Mesendoderm (in vitro differentiated cells): ENCODE data around the gene NSFL1C.
A peak's percentile ranks its signal among the peaks of the same experiment; 100 is the strongest.

Source experiments
- DNase-seq: peaks from one replicate; pipeline ENCODE4 v3.0.0; 2013
- H2AK5ac ChIP-seq: 2 replicates; pipeline ENCODE4 v1.6.1; 2013; ENCODE audit warnings: low read length, inconsistent platforms
- H2BK120ac ChIP-seq: 2 replicates; pipeline ENCODE4 v1.6.1; 2013; ENCODE audit warnings: low read depth, mild to moderate bottlenecking, low read length, moderate library complexity, mixed read lengths
- H2BK15ac ChIP-seq: replicated peaks from 2 replicates; pipeline ENCODE4 v1.6.1; 2013; ENCODE audit warnings: low read depth, mild to moderate bottlenecking, moderate library complexity
- H2BK5ac ChIP-seq: 2 replicates; pipeline ENCODE4 v1.6.1; 2013; ENCODE audit warnings: low read length, inconsistent platforms
- H3K18ac ChIP-seq: 2 replicates; pipeline ENCODE4 v1.6.1; 2013; ENCODE audit warnings: mild to moderate bottlenecking, low read length, mixed read lengths
- H3K23ac ChIP-seq: one replicate; pipeline ENCODE4 v1.6.1; 2013; ENCODE audit warnings: low read length
- H3K27ac ChIP-seq: 2 replicates; pipeline ENCODE4 v1.5.1; 2013; ENCODE audit warnings: low read depth, mild to moderate bottlenecking, inconsistent platforms, low read length, moderate library complexity
- H3K27me3 ChIP-seq: 2 replicates; pipeline ENCODE4 v1.6.1; 2013; ENCODE audit warnings: low read length, control low read depth, mild to moderate bottlenecking, inconsistent platforms; ENCODE audit not compliant: insufficient read depth, poor library complexity
- H3K36me3 ChIP-seq: 2 replicates; pipeline ENCODE4 v1.6.1; 2013; ENCODE audit warnings: low read length, inconsistent platforms; ENCODE audit not compliant: control insufficient read depth, insufficient read depth
- H3K4ac ChIP-seq: one replicate; pipeline ENCODE4 v1.6.1; 2013; ENCODE audit warnings: low read depth, mild to moderate bottlenecking, low read length, moderate library complexity
- H3K4me1 ChIP-seq: 2 replicates; pipeline ENCODE4 v1.6.1; 2013; ENCODE audit warnings: low read depth, low read length, inconsistent platforms; ENCODE audit not compliant: control insufficient read depth
- H3K4me2 ChIP-seq: 2 replicates; pipeline ENCODE4 v1.6.1; 2013; ENCODE audit warnings: low read length
- H3K4me3 ChIP-seq: 2 replicates; pipeline ENCODE4 v1.5.1; 2013; ENCODE audit warnings: mild to moderate bottlenecking, low read length
- H3K56ac ChIP-seq: one replicate; pipeline ENCODE4 v1.6.1; 2013; ENCODE audit warnings: low read length
- H3K79me1 ChIP-seq: 2 replicates; pipeline ENCODE4 v1.6.1; 2013; ENCODE audit warnings: low read length, inconsistent platforms
- H3K79me2 ChIP-seq: 2 replicates; pipeline ENCODE4 v1.6.1; 2013; ENCODE audit warnings: mild to moderate bottlenecking, low read length; ENCODE audit not compliant: control insufficient read depth, insufficient read depth
- H3K9ac ChIP-seq: 2 replicates; pipeline ENCODE4 v1.6.1; 2013; ENCODE audit warnings: low read length, inconsistent platforms
- H4K5ac ChIP-seq: one replicate; pipeline ENCODE4 v1.6.1; 2013; ENCODE audit warnings: low read length
- H4K8ac ChIP-seq: one replicate; pipeline ENCODE4 v1.6.1; 2013; ENCODE audit warnings: low read depth, mild to moderate bottlenecking, control low read depth, low read length, moderate library complexity
- WGBS: extraction: QIAGEN DNeasy Blood & Tissue Kit; methylation state at CpG from one replicate; pipeline ENCODE4 v1.1.7; 2013; ENCODE audit warnings: low lambda C conversion rate, missing lambda C conversion rate; ENCODE audit not compliant: insufficient coverage; ENCODE audit errors: extremely low coverage; 5-methylcytosine and 5-hydroxymethylcytosine counted together

NSFL1C gene

DNA sequence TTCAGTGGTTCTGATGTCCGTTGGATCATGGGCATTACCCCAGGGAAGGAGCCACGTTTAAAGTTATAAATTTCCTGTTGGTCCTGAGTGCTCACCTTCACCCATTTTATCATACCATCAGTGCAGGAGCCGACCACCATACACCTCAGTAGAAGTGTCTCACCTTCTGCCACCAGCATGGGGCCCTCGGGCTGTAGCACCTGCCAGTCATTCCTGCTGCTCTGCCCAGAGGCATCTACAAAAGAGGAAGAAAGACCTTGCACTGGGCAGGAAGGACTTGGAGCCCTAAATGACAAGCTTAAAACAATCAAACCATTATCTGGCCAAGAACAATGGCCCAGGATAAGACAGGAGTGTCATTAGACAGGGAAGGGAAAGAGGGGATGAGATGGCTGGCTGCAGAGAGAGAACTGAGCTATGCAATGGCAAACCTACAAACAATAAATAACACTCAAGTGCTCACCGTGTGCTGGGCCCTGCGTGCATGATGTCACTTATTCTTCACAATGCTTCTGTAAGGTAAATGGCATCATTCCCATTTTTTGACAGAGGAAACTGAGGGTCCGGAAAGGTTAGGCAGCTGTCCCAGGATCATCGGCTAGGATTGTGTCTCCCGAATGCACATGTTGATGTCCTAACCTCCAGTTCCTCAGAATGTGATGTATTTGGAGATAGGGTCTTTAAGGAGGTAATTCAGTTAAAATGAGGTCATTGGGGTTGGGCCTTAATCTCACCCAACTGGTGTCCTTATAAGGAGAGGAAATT lies 13.4 kb upstream of the NSFL1C start:
- no CpG with 5 or more reads among the region's 9 CpGs for WGBS

DNA sequence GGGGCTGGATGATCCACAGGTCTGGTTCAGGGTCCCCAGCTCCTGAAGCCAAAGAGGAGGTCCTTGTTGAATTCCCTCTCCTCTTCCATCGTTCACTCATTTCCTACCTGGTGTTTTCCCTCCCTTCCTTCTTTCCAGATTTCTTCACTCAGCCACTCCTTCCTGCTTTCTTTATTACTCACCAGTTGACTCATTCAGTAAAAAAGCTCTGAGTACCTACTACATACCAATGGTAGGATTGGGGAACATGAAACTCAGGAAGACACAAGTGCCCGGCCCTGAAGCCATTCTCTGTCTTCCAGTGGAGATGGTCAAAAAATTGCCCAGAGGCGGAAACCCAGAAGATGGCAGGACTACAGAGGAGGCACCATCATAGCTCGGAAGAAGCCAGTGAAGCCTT lies 11.9 kb upstream of the NSFL1C start:
- DNase-seq: no peak
- no peak overlapping the region for H3K27ac ChIP-seq
- no peak overlapping the region for H4K8ac ChIP-seq
- no peak overlapping the region for H3K18ac ChIP-seq
- peaks cover 2% of the 10 kb centered on the region for H3K4me1 ChIP-seq
- H3K9ac ChIP-seq: no peak overlapping the region
- no peaks in the 10 kb centered on the region for H3K36me3 ChIP-seq
- H2BK15ac ChIP-seq: no peak overlapping the region
- no peak overlapping the region for H2BK5ac ChIP-seq
- no peak overlapping the region for H3K4me2 ChIP-seq
- H3K79me1 ChIP-seq: no peaks in the 10 kb centered on the region
- no peak overlapping the region for H4K5ac ChIP-seq
- H3K56ac ChIP-seq: no peak overlapping the region
- H2BK120ac ChIP-seq: no peak overlapping the region
- no peak overlapping the region for H2AK5ac ChIP-seq
- WGBS: no CpG with 5 or more reads among the region's 4 CpGs
- H3K23ac ChIP-seq: no peak overlapping the region
- no peaks in the 10 kb centered on the region for H3K79me2 ChIP-seq
- no peak overlapping the region for H3K4me3 ChIP-seq
- H3K27me3 ChIP-seq: no peaks in the 10 kb centered on the region
- H3K4ac ChIP-seq: no peak overlapping the region

More for the DNA sequence above, 13.4 kb upstream of the NSFL1C start:
- H3K4me2 ChIP-seq: no peak overlapping the region
- no peak overlapping the region for H3K56ac ChIP-seq
- H2BK5ac ChIP-seq: no peak overlapping the region
- no peak overlapping the region for H3K27ac ChIP-seq
- H3K23ac ChIP-seq: no peak overlapping the region
- H3K79me2 ChIP-seq: no peaks in the 10 kb centered on the region
- H4K8ac ChIP-seq: no peak overlapping the region
- no peak overlapping the region for H3K4ac ChIP-seq
- no peak overlapping the region for H2BK120ac ChIP-seq
- no peak overlapping the region for H2BK15ac ChIP-seq
- no peaks in the 10 kb centered on the region for H3K27me3 ChIP-seq
- no peak overlapping the region for H4K5ac ChIP-seq
- peaks cover 2% of the 10 kb centered on the region for H3K4me1 ChIP-seq
- no peak overlapping the region for H3K18ac ChIP-seq
- H3K79me1 ChIP-seq: no peaks in the 10 kb centered on the region
- no peak overlapping the region for H3K9ac ChIP-seq
- H3K4me3 ChIP-seq: no peak overlapping the region
- H2AK5ac ChIP-seq: no peak overlapping the region
- no peaks in the 10 kb centered on the region for H3K36me3 ChIP-seq
- DNase-seq: peak; percentile 42

DNA sequence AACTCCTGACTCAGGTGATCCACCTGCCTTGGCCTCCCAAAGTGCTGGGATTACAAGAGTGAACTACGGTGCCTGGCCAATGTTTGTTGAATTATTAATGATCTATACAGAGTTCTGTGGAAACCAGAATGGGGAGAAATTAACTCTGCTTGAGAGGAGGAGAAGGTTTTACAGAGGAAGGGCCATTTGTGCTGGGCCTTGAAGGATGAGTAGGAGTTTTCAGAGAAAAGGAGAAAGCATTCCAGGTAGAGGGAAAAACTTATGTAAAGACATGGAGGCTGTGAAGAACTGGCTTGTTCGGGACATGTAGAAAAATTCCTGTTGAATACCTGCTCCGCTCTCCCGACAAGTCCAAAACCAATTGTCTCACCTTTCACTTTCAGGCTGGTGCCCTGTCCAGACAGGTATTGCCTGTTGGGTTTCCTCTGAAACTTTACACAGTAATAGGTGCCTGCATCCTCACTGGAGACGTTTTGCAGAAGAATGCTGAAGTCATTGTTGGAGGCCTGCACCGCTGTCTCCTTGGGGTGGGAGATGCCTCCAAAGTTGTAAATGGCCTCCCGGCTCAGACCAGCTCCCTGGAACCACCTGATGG lies 11.3 kb upstream of the NSFL1C start:
- no peak overlapping the region for H3K4me2 ChIP-seq
- no peak overlapping the region for H2BK120ac ChIP-seq
- H3K36me3 ChIP-seq: no peaks in the 10 kb centered on the region
- no peak overlapping the region for H4K8ac ChIP-seq
- H4K5ac ChIP-seq: no peak overlapping the region
- no peaks in the 10 kb centered on the region for H3K79me2 ChIP-seq
- no peak overlapping the region for H3K23ac ChIP-seq
- H3K4me3 ChIP-seq: no peak overlapping the region
- no peak overlapping the region for H2BK15ac ChIP-seq
- no peak overlapping the region for H3K18ac ChIP-seq
- H3K4me1 ChIP-seq: peaks cover 2% of the 10 kb centered on the region
- no peak overlapping the region for H3K27ac ChIP-seq
- H3K79me1 ChIP-seq: no peaks in the 10 kb centered on the region
- DNase-seq: no peak
- no CpG with 5 or more reads among the region's 7 CpGs for WGBS
- H2BK5ac ChIP-seq: no peak overlapping the region
- no peak overlapping the region for H2AK5ac ChIP-seq
- H3K4ac ChIP-seq: no peak overlapping the region
- no peak overlapping the region for H3K9ac ChIP-seq
- no peaks in the 10 kb centered on the region for H3K27me3 ChIP-seq
- no peak overlapping the region for H3K56ac ChIP-seq

DNA sequence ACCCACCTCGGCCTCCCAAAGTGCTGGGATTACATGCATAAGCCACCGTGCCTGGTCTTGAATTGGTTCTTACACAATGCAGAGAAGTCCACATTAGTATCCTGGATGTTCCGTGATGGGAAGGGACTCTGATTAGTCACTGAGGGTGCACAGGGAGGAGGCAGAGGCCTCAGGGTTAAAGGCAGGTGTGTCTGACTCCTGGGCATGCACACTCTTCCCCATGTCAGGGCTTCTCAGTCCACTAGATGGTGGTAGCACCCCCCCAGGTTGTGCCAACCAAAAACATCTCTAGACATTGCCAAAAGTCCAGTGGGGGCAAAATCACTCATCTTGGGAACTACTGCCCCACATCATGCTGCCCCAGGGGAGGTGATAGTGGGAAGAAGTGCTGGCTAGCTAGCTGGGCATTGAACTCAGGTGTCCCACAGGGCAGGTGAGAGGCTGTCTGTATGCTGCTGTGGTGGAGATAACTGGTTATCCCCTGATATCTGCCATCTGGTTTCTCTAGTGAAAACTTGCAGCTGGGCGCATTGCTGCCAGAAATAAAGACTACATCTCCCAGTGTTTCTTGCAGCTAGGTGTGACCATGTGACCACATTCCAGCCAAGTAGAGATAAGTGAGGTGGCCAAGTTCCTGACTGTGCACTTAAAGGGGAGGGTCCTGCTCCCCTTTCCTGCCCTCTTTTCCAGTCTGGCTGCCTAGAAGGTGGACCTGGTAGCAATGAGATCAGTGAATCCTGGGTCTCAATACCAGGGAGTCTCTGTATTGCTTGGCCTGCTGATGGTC lies 8.4 kb upstream of the NSFL1C start:
- H2BK15ac ChIP-seq: no peak overlapping the region
- no peaks in the 10 kb centered on the region for H3K79me2 ChIP-seq
- H3K79me1 ChIP-seq: no peaks in the 10 kb centered on the region
- H3K4me1 ChIP-seq: peaks cover 2% of the 10 kb centered on the region
- H4K5ac ChIP-seq: no peak overlapping the region
- H2AK5ac ChIP-seq: no peak overlapping the region
- no peak overlapping the region for H3K27ac ChIP-seq
- peak; percentile 79 for DNase-seq
- no peak overlapping the region for H4K8ac ChIP-seq
- H3K23ac ChIP-seq: no peak overlapping the region
- H3K36me3 ChIP-seq: no peaks in the 10 kb centered on the region
- no peak overlapping the region for H3K18ac ChIP-seq
- H3K27me3 ChIP-seq: no peaks in the 10 kb centered on the region
- no peak overlapping the region for H3K4me2 ChIP-seq
- H3K9ac ChIP-seq: no peak overlapping the region
- no CpG with 5 or more reads among the region's 4 CpGs for WGBS
- no peak overlapping the region for H2BK5ac ChIP-seq
- H3K56ac ChIP-seq: no peak overlapping the region
- H3K4me3 ChIP-seq: no peak overlapping the region
- no peak overlapping the region for H2BK120ac ChIP-seq
- no peak overlapping the region for H3K4ac ChIP-seq

DNA sequence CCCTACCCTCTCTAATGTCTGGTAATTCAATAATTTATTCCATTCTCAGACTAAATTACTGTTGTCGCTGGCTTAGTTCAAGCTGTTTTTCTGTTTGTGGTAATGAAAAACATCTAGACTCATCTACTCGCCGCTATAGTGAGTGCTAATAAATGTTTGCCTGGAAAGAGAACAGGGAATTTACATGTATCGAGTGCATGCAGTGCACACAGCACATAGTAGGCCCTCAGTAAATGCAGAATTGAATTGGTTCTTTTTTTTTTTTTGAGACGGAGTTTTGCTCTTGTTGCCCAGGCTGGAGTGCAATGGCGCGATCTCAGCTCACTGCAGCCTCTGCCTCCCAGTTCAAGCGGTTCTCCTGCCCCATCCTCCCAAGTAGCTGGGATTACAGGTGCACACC lies 7.7 kb upstream of the NSFL1C start:
- no peaks in the 10 kb centered on the region for H3K79me1 ChIP-seq
- no peak overlapping the region for H3K4me2 ChIP-seq
- H3K27ac ChIP-seq: no peak overlapping the region
- no peak overlapping the region for H4K8ac ChIP-seq
- no peaks in the 10 kb centered on the region for H3K36me3 ChIP-seq
- no peaks in the 10 kb centered on the region for H3K79me2 ChIP-seq
- H3K4me3 ChIP-seq: no peak overlapping the region
- H3K4me1 ChIP-seq: peaks cover 2% of the 10 kb centered on the region
- no peak overlapping the region for H3K9ac ChIP-seq
- no CpG with 5 or more reads among the region's 8 CpGs for WGBS
- H2AK5ac ChIP-seq: no peak overlapping the region
- DNase-seq: no peak
- H2BK120ac ChIP-seq: no peak overlapping the region
- H3K18ac ChIP-seq: no peak overlapping the region
- no peak overlapping the region for H3K56ac ChIP-seq
- no peaks in the 10 kb centered on the region for H3K27me3 ChIP-seq
- H3K4ac ChIP-seq: no peak overlapping the region
- H2BK15ac ChIP-seq: no peak overlapping the region
- H4K5ac ChIP-seq: no peak overlapping the region
- H2BK5ac ChIP-seq: no peak overlapping the region
- H3K23ac ChIP-seq: no peak overlapping the region
